T-helper 22 cell (primary cell): ENCODE data around the gene TBC1D16.

Experiments used
- DNase-seq: peaks from one replicate; pipeline ENCODE4 v3.0.0-alpha.2; 2020; ENCODE audit warnings: low read depth

TBC1D16 gene

DNA sequence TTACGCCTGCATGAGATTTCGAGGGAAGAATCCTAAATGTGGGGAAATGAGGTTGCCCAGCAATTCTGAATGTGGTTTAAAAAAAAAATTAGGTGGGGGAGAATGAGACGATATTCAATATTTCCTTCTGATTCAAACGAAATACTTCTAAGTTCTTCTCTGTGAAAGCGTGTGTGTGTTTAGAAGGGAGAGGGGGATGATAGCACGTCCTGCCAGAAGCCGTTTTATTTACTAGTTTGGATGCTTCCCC lies 47.8 kb downstream of the TBC1D16 start:
- no peak for DNase-seq

DNA sequence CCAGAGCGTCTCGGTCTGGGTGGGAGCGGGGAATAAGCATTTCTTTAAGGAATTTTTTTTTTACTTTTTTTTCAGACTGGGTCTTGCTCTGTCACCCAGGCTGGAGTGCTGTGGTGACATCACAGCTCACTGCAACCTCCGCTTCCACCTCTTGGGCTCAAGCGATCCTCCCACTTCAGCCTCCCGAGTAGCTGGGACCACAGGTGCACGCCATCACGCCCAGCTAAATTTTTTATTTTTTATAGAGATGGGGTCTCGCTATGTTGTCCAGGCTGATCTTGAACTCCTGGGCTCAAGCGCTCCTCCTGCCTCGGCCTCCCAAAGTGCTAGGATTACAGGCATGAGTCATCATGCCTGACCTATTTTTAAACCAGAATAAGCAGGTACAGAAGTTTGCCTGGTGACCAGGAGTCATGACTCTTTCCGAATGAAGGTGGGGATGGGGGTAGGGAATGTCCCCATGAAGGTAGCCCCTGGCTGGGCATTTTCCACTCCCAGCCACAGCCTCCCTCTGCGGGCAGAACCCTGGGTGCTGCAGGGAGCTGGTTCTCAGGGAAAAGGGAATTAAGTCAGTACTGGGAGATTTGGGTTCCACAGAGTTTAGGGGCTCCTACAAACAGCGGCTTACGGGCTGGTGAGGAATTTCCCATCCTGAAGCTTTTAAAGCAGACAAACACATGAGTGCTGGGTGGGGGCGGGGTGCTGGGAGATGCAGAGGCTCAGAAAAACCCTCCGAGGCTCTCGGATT lies 48.3 kb downstream of the TBC1D16 start:
- DNase-seq, result no peak

GRCh38 chr17:79986411-79987186 lies 49.1 kb downstream of the TBC1D16 start:
- DNase-seq, result no peak

DNA sequence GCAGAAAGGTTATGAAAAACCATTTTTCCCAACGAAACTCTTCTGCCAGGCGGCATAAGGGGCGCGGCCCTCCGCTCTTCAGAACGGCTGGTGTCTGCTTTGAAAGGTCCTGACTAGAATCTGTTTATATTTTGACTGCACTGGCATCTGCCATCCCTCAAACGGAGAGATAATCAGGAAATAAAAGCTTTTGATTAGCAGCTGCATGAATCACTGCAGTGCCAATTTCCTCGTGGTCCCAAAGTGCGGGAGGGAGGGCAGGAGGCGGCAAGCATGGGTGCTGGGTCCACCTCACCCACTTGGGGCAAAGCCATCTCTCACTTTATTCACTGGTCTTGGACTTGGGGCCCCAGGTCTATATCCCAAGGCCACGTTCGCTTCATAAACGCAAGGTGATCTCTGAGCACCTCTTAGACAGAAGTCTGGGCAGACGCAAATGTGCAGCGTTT lies 49.7 kb downstream of the TBC1D16 start:
- DNase-seq, result no peak

DNA sequence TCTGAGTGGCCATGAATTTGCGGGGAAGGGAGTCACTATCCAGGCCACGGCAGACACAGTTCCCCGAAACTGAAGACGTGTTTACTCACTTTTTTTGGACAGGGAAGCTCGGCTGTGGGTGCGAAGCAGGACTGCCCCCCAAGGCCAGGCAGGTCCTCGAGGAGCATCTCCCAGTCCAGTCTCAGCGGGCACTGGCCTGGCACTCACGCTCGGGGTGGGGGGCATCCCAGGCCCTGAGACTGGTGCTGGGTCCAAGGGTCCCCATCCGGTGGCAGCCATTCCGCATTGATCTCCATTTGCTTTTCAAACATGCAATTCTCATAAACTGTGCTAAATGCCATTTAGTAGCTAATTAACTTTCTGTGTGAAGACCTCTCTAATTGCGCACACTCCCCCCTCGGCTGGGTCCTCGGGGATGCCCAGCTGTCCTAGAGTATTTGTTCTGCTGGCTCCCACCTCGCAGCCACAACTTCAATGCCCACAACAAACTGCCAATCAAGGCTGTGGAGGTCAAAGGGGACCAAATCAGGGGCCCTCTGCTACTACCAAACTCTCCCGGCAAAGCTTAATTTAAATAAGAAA lies 50.2 kb downstream of the TBC1D16 start:
- no peak for DNase-seq

DNA sequence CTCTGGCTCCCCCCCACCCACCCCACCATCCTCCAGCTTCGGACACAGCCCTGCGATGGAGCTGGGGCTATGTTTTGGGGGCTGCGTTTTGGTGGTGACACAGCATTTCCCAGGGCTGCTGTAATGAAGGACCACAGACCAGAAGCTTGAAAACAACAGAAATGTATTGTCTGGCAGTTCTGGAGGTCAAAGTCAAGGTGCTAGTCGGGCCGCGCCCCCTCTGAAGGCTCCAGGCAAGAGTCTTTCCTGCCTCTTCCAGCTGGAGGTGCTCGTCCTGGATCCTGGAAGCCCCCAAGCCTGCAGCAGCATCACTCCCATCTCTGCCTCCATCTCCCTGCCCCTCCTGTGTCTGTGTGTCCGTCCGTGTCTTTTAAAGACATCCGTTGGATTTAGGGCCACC lies 50.8 kb downstream of the TBC1D16 start:
- no peak for DNase-seq

DNA sequence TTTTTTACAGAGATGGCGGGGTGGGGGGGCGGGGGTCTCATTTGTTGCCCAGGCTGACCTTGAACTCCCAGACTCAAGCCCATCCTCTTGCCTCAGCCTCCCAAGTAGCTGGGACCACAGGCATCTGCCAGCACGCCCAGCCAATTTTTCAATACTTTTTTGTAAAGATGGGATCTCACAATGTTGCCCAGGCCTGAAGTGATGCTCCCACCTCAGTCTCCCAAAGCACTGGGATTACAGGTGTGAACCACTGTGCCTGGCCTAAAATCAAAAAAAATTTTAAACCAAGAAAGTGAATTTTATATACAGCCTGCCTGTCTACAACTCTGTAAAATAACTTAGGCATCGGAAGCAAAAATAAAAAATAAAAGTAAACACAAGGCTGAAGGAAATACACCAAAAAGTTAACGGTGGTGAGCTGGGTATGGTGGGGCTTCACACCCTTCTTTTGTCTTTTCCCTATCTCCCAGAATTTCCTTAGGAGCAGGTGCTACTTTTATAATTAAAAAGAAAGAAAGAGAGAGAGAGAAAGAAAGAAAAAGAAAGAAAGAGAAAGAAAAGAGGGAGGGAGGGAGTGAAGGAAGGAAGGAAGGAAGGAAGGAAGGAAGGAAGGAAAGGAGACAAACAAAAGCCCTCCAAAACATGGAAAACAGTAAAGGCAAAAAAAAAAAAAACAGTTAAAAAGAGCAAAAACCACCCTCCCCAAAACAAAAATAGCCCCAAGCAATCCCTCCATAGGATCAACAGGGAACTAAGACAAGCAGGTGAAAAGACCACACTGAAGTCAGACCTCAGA lies 51.4 kb downstream of the TBC1D16 start:
- DNase-seq, result no peak

DNA sequence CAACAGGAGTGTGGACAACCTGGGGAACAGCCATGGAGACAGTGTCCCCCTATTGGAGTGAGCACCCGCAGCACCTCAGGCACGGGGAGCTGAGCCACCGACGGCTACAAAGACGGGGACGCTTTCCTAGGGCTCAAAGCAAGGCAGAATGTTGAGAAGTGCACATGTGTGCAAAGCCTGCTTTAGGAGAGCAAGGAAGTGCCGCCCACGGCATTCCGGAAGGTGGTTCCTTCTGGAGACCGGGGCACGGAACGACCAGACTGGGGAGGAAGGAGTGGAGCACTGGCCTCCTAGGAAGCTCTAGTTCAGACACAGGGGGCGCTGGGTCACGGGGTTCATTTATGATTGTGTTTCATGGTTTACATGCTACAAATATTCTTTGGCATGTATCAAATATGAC lies 52.2 kb downstream of the TBC1D16 start:
- no peak for DNase-seq

DNA sequence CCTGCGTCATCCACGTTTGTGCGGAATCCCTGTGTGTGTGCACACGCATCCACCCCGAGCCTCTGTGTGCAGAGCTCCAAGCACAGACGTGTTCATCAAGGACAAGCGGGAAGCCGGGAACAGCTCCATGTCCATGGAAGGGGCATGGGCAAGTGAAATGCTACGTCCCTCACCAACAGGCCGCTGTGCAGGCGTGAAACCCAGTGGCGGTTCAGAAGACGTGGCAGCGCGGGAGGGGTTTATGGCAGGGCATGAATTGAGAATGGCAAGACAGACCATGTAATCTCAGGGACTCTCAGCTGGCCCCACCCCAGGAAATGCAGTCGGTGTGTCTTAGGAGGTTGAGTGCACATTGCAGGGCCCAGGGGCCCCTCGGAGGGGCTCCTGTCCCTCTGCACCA lies 52.7 kb downstream of the TBC1D16 start:
- no peak for DNase-seq

- DNase-seq, result no peak
Measured at GRCh38 chr17:79981661-79982101, 54.0 kb downstream of the TBC1D16 start.

DNA sequence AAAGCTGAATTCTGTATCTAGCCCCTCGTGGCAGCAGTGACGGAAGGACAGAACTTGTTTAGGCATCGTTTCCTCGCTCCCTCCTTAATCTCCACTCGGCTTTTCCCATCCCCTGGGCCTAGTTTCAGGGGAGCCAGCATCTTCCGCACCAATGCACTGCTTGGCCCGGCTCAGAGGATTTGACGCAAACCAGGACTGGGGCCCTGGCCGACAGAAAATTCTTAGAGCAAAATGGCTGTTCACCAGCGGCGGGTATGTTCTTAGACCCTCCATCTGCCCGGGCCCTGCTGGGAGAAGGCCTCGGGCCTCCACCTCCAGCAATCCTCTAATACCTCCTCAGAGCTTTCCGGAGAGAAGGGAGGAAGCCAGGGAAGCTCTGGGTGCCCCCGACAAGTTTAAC lies 54.6 kb downstream of the TBC1D16 start:
- DNase-seq, result no peak

GRCh38 chr17:79980246-79981043 lies 55.2 kb downstream of the TBC1D16 start:
- no peak for DNase-seq

DNA sequence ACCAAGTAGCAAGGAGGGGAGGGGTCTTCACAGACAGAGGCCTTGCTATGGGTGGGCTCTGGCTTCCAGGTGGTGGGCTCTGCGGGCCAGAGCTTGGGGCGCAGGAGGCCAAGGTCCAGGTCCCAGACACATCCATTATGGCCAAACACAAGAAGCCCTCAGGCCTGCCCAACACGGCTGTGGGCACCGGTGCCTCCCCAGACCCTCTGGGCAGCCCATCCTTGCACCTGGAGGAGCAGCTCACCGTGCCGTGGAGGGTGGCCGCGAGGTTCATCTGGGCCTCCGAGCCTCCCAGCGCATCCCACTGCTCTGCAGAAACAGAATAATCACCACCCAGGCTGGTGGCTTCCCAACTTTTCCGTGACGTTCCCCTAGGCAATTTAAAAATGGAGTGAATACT lies 55.9 kb downstream of the TBC1D16 start:
- no peak for DNase-seq

- no peak for DNase-seq
Measured at GRCh38 chr17:79979221-79979741, 56.4 kb downstream of the TBC1D16 start.

DNA sequence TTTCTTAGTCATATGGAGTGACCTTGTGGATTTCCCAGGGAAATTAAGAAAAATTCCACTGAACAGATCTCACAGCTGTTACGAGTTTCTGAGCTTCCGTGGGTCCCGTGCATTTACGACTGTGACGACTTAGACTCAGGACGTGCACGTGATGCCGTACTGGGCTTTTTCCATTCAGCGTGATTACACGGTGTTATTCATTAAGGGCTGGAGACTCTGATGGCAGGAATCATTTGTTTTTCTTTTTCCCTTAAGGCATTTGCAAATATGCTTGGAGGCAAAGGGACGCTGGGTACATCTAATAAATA lies 57.2 kb downstream of the TBC1D16 start:
- no peak for DNase-seq

GRCh38 chr17:79977708-79978547 lies 57.7 kb downstream of the TBC1D16 start:
- no peak for DNase-seq

DNA sequence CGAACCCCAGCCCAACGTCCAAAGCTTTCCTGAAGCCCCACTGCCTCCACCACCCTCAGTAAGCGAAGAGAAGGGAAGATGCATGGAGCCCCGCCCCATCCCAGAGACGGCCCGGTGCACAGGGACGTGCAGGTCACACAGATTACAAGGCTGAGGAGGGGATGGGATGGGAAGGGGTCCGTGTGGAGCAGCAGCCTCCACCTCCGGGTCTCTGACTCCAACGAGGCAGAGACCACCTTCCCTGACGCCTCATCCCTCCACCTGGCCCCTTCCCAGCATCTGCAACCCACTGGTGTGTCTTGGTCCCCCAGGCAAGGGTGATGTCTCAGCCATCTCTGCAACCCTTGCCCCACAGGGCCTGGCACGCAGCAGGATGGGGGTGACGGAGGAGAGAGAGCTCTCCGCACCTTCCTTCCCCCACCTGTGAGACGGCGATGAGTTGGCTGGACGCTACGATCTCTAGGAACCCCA lies 58.5 kb downstream of the TBC1D16 start:
- no peak for DNase-seq

GRCh38 chr17:79976451-79976850 lies 59.2 kb downstream of the TBC1D16 start:
- DNase-seq, result no peak

- DNase-seq, result no peak
Measured at GRCh38 chr17:79975498-79976134, 60.1 kb downstream of the TBC1D16 start.
